Lung microvascular endothelial cell (primary cell): ENCODE data around the gene CAMSAP1. TPM values are rescaled to one million over a fixed set of nuclear protein-coding genes. Genes with fewer than 3 reads are reported as not detected.

Experiments
- DNase-seq, 2 donors: peaks; one replicate each; pipeline versions ENCODE4 v3.0.0 to v3.0.0-alpha.2; 2010; ENCODE audit warnings: low read depth in 2 of 2
- total RNA-seq: library from RNA; depleted of rRNA; stranded (reverse); fragments of >200 nt; gene quantifications from 2 replicates; pipeline ENCODE4 v1.2.1, GENCODE V29; 2014

Gene CAMSAP1
- total RNA-seq, 1 donor from 2014 or later: 12.9 TPM

GRCh38 chr9:135793221-135794056, 113.9 kb downstream of the CAMSAP1 start:
- no peak for DNase-seq

GRCh38 chr9:135792268-135793128, 114.8 kb downstream of the CAMSAP1 start:
- DNase-seq: no peak

- no peak for DNase-seq
These were observed 115.7 kb downstream of the CAMSAP1 start for GRCh38 chr9:135791431-135792267.

- no peak for DNase-seq
These were observed 116.5 kb downstream of the CAMSAP1 start for GRCh38 chr9:135790850-135791249.

GRCh38 chr9:135790356-135790755, 117.0 kb downstream of the CAMSAP1 start:
- no peak for DNase-seq

- no peak for DNase-seq
These were observed 117.5 kb downstream of the CAMSAP1 start for GRCh38 chr9:135789838-135790291.

- DNase-seq: no peak
These were observed 118.6 kb downstream of the CAMSAP1 start for GRCh38 chr9:135788576-135789300.

GRCh38 chr9:135787776-135788575, 119.4 kb downstream of the CAMSAP1 start:
- DNase-seq: no peak

GRCh38 chr9:135787317-135787716, 120.0 kb downstream of the CAMSAP1 start:
- DNase-seq: no peak

- DNase-seq: no peak
These were observed 121.1 kb downstream of the CAMSAP1 start for GRCh38 chr9:135786146-135786690.

- DNase-seq: no peak
These were observed 122.3 kb downstream of the CAMSAP1 start for GRCh38 chr9:135785013-135785575.

GRCh38 chr9:135783540-135784245, 123.7 kb downstream of the CAMSAP1 start:
- no peak for DNase-seq

GRCh38 chr9:135782946-135783345, 124.4 kb downstream of the CAMSAP1 start:
- no peak for DNase-seq

- no peak for DNase-seq
These were observed 126.7 kb downstream of the CAMSAP1 start for GRCh38 chr9:135780626-135781025.

GRCh38 chr9:135780086-135780485, 127.3 kb downstream of the CAMSAP1 start:
- no peak for DNase-seq

GRCh38 chr9:135779571-135779970, 127.8 kb downstream of the CAMSAP1 start:
- DNase-seq: no peak

GRCh38 chr9:135778421-135778820, 128.9 kb downstream of the CAMSAP1 start:
- no peak for DNase-seq

GRCh38 chr9:135777623-135778177, 129.6 kb downstream of the CAMSAP1 start:
- DNase-seq: no peak
